HG02571 (cell line): Measurements from ENCODE around the gene ARID1B.
A peak's percentile ranks its signal among the peaks of the same experiment; 100 is the strongest.

Experiments used
- ATAC-seq: cut with Tn5 transposase; IDR thresholded peaks from one replicate; pipeline ENCODE4 v1.9.1; 2021; ENCODE audit warnings: mild to moderate bottlenecking, moderate library complexity; ENCODE audit not compliant: unreplicated experiment

ARID1B gene

DNA sequence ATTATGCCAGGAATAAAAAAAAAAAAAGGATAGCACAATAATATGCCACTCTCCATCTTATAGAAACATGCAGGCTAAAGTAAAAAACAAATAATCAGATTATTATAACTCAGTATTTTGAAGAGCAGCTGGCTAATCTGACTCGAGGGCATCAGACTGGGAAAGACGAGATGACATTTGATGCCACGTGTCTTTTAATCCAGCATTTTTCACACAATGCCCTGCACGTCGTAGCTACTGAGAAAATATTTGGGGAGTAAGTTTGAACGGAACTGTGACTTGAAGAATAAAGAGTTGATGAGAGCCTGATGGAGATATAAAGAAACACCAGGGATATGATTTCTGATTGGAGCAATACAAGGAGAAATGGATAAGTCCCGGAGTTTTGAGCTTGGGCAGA lies 237.7 kb downstream of the ARID1B start:
- no peak for ATAC-seq

DNA sequence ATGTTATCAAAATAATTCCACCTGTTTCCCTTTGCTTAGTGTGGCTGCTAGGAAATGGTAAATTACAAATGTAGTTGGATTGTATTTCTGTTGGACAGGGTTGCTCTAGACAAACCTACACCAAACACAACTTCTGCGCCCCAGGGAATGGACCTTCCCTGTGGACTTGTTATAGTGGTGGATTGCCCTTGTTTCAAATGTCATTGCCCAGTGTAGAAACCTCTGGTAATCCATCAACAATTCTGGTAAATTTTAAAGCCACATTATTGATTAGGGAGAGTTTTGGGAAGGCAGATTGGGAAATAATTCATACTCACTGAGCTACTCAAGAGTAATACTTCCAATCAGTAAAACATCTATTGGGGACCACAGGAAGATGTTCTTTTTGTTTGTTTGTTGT lies 239.8 kb downstream of the ARID1B start:
- no peak for ATAC-seq

DNA sequence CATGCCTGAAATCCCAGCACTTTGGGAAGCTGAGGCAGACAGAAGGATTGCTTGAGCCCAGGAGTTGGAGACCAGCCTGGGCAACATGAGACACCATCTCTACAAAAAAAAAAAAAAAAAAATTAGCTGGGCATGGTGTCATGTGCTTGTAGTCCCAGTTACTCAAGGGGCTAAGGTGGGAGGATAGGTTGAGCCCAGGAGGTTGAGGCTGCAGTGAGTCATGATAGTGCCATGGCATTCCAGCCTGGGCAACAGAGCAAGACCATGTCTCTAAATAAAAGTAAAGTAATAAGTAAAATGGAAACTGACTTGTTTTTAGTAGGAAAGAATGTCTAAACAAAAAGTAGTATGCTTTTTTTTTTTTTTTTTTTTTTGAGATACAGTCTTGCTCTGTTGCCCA lies 240.7 kb downstream of the ARID1B start:
- ATAC-seq, result no peak

DNA sequence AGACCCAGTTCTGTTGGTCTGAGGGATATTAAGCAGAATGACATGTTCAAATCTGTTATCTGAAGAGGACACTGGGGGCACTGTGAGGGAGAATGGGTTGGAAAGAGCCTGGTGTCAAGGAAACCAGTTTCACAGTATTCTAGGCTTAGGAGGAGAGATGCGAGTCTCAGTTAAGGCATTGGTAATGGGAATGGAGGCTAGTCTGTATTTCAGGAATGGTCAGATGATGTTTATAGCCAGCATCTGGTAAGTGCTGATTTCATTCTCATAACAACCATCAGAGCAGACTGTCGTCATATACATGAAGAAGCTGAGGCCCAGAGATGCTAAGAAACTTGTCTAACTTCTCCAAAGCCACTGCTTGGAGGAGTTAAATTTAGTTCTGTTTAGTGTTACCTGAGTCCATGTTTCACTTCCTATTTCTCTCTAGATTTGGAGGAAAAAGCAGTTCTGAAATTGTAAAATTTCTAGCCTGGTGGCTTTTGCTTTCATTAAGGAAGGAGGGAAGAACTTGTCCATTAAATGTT lies 242.0 kb downstream of the ARID1B start:
- no peak for ATAC-seq

DNA sequence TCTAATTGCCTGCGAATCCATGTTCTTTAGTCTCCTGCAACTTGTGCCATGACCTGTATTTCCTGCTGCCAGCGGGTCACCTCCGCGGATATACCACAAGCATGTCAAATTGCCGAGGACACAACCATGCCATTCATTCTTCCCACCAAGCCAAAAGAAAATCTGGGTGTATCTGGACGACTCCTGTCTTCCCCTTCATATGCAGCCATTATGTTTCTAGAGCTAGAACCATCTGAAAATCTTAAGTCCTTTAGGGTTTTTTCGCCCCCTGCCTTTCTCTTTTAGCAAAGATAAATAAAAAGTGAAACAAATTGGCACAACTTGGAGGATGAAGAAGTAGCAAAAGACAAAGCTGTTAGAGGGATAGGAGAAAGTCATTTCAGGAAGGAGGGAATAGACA lies 242.6 kb downstream of the ARID1B start:
- ATAC-seq, result no peak

DNA sequence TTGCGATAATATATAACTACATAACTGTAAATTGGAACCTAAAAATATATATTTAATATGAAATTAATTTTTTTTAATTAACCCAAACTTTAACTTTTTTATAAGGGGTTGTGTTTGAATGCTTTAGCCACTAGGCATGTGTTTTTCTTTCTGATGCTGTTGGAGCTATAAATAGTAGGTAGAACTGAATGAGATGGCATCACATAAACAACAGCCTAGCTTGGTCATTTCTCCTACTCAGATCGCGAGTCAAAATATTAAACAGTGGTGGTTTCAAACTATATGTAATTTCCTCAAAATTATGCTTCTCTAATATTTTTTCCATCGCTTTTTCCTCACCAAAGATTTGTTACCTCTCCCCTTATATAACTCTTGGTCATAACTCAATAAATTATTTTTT lies 243.2 kb downstream of the ARID1B start:
- ATAC-seq, result no peak

DNA sequence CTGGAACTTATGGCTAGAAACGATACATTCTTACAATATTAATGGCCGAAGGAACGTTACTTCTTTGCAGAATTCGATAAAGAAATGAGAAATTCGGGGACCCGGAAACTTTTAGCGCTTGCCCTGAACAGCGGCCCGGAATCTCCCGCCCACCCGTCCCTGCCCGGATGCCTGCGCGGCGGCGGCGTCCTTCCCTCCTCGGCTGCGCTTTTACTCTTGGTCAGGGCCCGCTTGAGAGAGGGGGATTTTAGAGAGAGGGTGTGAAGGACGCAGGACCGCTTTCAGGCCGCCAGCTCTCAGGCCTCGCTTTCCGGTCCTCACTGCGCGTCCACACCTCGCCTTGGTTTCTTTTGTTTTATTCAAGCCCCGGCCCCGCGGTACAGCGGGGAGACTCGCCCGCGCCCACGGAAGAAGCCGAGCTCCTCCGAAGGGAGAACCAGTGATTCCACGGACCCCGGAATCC lies 243.7 kb downstream of the ARID1B start:
- ATAC-seq, result peak; percentile 39

DNA sequence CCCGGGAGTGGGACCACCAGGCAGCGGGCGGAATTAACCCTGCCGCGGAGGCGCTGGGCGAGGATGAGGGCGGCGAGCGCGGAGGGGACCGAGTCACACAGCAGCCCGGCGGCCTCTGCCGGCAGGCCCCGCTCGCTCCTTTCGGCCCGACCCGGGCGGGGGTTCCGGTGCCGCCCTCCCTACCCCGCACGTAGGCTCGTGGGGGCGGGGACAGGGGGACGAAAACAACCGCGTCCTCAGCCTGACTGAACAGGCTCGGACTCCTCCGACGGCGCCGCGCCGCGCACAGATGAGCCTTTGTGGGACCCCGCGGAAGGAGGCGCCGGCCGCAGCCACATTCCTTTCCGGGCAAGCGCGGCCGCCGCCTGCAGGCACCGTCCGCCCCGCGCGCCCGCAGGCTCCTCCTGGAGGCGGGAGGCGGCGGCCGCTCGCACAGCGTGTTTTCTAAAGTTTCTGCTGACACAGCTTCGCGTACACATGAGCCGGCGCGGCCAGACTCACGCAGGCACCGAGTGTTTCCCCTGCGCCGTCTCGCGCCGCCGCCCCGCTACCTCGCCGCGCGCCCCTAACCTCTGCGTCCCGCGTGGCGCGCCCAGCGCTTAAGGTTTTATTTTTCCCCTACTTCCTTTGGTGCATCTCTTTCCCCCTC lies 244.3 kb downstream of the ARID1B start:
- ATAC-seq, result peak; percentile 76

DNA sequence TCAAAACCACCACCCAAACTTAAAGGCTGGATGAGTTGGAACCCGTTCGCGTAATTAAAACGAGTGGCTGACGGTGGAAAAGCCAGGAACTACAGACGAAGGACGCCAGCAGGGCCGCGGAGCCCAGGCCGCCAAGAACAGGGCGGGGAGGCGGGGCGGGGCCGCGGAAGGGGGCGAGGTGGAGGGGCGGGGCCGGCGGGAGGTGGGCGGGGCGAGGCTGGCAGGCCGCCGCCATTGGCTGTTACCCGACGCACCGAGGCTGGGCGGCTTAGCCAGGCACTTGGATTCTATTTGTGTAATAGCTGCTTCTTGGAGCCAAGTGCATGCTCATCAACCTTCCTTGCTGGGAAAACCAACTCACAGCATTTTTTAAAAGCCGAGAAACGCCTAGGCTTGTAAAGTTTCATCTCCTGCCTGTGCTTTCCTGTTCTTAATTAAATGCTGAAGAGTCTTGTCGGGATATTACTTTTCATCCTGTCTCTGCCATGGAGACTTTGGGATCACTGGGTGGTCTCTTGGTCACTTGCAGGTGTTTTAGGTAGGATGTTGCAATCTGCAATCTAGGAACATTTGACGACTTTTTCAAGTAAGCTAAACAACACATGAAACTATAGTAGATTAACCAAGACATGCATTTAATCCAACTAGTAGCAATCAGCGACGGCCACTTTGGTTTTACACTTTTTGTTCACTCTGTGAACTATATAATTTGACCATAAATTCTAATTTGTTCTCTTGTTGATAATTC lies 245.0 kb downstream of the ARID1B start:
- peak; percentile 53 for ATAC-seq

DNA sequence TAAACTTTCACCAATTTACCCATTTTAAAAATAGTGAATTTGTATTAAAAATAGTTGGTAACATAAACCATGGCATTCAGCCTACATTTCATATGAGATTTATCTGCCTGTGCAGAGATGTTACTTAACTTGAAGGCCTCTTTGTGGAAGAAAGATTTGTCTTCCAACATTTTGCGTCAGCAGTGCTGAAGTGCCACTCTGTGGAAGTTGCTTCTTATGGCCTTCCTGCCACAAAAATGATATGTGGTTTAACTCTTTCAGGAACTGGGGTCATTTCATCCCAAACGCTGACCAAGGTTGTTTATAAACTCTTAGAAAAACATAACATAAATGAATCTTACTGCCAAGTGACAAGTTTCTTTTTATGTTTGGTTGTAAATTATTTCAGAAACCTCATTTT lies 246.8 kb downstream of the ARID1B start:
- ATAC-seq, result no peak

DNA sequence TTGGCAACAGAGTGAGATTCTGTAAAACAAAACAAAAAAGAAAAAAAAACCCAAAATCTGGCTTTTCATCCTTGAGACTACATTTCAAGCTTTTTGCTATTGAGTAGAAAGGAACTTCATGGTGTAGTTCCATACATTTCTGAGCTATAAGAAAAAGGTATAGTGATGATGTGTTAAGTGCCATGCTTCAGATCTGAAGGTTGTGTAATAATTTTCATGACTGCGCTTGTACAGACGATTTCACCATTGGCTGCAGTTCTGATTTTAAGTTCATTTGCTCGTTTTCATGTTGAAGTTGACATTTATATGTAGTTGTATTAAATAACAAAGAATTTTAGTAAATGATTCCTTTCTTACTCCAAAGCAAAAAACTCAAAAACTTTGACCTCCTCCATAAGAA lies 247.6 kb downstream of the ARID1B start:
- no peak for ATAC-seq

DNA sequence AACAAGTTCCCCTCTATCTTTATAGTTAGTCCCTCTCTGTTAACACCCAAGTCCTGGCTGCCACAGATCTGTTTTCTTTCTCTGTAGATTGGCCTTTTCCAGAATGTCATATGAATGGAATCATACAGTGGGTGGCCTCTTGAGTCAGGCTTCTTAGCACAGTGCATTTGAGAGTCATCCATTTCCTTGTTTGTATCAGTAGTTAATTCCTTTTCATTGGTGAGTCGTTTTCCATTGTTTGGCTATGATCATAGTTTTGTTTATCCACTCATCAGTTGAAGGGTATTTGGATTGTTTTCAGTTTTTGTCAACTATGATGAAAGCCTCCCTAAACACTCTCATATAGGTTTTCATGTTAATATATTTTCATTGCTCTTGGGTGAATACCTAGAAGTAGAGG lies 248.3 kb downstream of the ARID1B start:
- ATAC-seq, result no peak

DNA sequence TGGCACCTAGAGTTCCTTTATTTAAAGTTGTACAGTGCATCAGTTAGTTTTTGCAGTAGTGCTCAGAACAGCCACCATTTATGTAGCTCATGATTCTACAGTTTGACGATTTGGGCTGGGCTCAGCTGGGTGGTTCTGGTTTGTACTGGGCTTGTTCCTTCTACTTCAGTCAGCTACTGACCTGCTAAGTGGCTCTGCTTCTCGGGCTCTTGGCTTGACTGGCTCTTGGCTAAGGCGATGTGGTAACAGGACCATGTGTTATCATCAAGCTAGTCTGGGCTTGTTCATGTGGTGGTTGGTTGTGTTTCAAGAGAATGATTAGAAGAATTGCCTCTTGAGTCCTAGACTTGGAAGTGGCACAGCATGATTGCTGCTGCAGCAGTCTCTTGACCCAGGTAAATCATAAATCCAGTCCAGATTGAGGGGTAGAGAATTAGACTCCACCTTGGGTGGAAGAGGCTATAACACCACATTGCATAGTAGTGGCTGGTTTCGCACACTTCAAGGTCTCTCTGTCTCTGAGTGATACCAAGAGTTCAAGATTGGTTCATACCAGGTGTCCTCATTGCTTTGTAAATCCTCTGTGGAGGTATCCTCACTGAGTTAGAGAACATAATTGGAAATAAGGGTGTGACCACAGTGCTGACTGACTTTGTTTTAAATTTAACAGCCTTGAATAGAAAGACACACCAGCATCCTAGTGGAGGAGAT lies 253.0 kb downstream of the ARID1B start:
- ATAC-seq, result peak; percentile 47

DNA sequence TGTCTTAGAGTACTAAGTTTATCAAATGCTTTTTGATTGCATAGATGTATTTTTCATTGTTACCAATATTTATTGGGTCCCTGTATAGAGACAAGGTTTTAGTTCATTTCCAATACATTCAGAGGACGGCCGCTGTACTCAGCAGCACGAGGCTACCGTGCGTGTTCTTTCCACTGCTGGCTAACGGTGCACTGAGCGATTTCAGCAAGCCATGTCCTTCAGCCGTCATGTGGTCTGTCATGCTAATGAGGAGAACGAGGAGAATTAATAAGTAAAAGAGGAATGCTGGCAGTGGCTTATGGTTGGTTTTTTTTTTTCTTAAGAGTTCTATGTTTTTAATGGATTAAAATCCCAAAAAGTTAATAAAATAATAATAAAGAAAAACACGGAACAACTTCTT lies 253.6 kb downstream of the ARID1B start:
- ATAC-seq, result no peak

DNA sequence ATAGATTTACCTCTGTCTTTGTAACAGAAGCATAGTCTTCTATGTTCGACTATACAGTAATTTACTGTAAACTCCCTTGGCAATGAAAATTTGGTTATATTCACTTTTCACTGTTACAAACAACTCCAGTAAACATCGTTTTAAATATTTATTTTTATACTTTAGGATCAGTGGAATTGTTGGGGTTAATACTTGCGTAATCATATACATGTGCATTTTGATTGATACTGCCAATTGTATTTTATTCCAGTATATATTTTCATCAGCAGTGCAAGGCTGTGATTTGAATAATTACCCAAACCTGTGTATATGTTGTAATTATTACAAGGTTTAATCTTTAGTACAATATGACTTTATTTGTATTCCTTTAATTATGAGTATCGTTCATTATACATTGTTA lies 255.7 kb downstream of the ARID1B start:
- no peak for ATAC-seq

DNA sequence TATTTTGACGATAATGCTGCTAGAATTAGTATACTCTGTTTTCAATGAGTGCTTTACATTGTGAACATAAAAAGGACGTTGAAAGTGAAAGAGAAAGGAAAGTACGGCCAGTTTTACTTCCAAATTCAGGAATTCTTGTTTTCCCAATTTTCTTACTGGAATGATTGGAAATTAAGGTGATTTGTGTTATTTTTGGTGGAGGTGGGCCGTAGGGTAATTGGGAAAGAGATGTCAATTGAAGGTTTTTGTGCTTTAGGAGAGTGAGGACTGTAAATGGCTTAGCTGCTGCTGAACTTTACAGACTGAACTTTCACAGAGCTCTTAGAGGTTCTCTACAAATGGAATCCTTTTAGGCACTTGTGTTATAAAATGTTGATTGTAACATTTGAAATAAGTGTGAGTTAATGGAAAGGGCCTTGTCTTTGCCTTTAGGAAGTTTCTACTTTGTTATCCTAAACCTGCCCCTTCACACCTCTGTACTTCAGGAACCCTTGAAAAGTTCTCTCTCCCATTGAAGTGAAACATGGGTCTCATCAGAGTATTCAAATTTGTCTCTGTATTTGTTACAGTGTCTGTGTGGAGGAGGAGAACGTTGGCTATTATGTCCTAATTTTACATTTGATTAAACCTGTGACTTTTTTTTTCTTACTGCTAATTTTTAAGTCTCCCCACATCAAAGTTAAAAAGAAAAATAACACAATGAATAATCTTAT lies 256.4 kb downstream of the ARID1B start:
- ATAC-seq, result no peak

DNA sequence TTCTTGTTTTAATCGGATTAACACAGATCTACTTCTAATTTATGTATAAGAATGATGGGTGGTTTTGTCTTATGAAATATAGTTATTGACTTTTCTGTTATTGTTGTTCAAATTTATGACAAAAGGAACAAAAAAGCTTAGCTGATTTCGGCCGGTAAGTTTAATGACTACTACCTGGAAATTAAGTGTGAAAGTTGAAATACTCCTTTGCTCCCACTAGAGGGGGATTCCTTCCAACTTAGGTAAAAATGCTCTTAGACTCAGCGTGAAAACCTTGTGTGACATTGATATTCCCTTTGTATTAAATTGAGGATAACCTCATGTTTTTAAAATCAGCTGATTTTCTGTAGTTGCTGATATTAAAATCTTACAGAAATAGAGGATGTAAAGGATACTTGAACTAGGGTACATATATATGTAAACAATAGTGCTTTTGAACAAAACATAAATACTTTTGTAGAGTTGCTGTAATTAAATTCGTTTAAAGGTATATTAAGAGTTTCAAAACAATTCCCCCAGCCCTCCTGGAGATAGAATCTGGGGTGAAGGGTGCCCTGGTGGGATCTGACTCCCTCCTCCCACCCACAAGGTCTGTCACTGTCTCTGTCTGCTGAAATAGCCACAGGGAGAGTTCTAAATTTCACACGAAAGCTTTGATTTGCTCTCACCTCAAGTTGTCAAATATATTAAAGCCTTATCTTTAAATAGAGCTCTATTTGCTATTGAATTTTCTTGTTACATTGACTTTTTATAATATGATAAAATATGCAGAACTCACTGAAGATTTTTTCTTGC lies 257.5 kb downstream of the ARID1B start:
- ATAC-seq, result no peak

DNA sequence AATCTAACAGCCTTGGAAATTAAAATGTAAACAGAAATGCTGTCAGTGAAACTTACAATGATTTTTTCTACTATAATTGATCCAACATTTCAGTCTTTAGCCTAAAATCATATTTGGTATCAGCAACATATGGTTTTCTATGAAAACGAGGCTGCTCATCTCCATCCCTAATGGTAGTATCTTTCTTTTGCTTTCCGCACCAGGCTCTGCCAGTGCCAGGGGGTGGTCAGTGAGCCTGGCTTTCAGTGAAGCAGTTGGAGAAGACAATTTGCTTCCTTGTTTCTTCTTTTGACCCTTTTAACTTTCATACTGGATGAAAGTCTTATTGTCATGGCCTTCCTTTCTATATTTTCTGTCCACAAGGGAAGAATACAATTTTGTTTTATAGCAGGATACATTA lies 258.4 kb downstream of the ARID1B start:
- no peak for ATAC-seq

DNA sequence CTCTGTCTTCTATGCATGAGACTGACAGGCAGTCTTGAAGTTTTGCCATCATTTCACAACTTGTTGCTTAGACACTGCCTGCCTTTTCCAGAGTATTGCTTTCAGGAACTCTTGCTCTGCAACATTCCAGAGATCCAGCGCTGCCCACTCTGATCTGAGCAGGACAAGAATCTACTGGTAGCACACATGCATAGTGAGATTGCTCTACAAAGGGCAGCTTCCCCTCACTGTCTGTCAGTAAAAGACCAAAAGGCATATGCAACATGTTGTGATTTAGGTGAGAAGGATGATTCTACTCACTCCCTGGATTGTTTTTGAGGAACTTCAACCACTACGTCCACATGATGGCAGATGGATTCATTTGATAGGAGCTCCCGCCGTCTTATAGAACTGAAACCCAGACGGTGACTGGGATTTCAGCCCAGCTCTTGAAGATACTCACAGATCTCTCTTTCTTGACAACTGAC lies 259.1 kb downstream of the ARID1B start:
- no peak for ATAC-seq

DNA sequence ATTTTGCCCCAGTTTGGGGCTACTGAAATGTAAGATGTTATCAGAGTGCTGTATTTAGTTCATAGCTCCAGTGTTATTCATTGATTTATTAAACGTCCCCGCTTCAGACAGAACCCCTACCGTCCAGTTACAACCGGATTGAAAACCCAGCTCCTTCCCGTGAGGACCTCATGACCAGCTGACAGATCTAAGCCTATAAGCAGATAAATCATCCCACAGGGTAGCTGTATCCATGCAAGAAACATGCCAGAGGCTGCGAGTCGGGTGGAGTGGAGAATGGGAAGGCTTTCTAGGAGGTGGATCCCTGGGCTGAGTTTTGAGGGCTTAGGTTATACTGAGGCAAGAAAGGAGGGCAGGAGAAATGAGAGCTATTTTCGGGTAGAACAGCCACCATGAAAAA lies 260.0 kb downstream of the ARID1B start:
- ATAC-seq, result no peak
